IPS-20b (cell line): ENCODE results near the gene MTA3.

Experiments used
- H3K27ac ChIP-seq: one replicate; pipeline ENCODE4 v1.5.1; 2013; ENCODE audit warnings: low read length
- H3K27me3 ChIP-seq: 2 replicates; pipeline ENCODE4 v1.6.1; 2013; ENCODE audit warnings: mild to moderate bottlenecking, low read length, inconsistent platforms; ENCODE audit not compliant: insufficient read depth
- H3K36me3 ChIP-seq: 2 replicates; pipeline ENCODE4 v1.6.1; 2013; ENCODE audit warnings: low read depth, mild to moderate bottlenecking, inconsistent platforms, low read length, moderate library complexity; ENCODE audit not compliant: insufficient read depth
- H3K4me1 ChIP-seq: 2 replicates; pipeline ENCODE4 v1.6.1; 2013; ENCODE audit warnings: mild to moderate bottlenecking, control low read depth, inconsistent platforms, low read length, moderate library complexity; ENCODE audit not compliant: insufficient read depth
- H3K4me3 ChIP-seq: 2 replicates; pipeline ENCODE4 v1.5.1; 2013; ENCODE audit warnings: mild to moderate bottlenecking, low read length, inconsistent platforms
- H3K9ac ChIP-seq: 2 replicates; pipeline ENCODE4 v1.6.1; 2013; ENCODE audit warnings: low read depth, mild to moderate bottlenecking, inconsistent platforms, low read length, moderate library complexity
- H3K9me3 ChIP-seq: 2 replicates; pipeline ENCODE4 v1.6.1; 2013; ENCODE audit warnings: mild to moderate bottlenecking, low read depth, low read length, inconsistent platforms; ENCODE audit not compliant: insufficient read depth

The MTA3 gene

DNA sequence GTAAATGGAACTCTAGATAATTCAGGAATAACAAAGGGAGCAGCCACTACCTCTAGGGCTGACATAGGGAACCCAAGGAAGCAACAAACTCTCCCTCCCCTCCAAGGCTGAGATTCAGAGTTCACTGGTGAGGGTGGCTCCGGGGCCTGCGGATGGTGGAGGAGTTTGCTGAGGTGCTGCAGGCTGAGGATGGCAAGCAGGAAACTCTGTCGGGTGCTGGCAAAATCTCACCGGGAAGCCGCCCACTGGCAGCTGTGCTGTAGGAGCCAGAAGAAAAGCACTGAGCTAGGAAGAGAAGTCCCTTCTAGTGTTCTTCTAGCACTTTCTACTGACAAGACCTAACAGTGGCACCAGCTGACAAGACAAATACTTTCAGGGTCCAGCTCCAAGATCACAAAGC lies 236.5 kb downstream of the MTA3 start:
- peaks cover 11% of the 10 kb centered on the region; the same call in 1 of the 2 replicates for H3K27me3 ChIP-seq
- H3K4me1 ChIP-seq, result peaks cover 5% of the 10 kb centered on the region; the same call in 1 of the 2 replicates
- no peak overlapping the region for H3K27ac ChIP-seq
- H3K9ac ChIP-seq, result no peak overlapping the region
- H3K36me3 ChIP-seq, result no peaks in the 10 kb centered on the region
- no peak overlapping the region for H3K4me3 ChIP-seq
- no peaks in the 10 kb centered on the region for H3K9me3 ChIP-seq
